ENCODE data around the gene COX6A2. TPM values are rescaled to one million over a fixed set of nuclear protein-coding genes. Genes with fewer than 3 reads are reported as not detected.

The COX6A2 gene
- total and polyA plus RNA-seq, 2 experiments from 2014 or later: 40.7 to 166 TPM

GRCh38 chr16:31471875-31472708 lies 43.9 kb upstream of the COX6A2 start, which contains the start of gene TGFB1I1:
Gene TGFB1I1, plus strand, starts transcription at chr16:31472152. Its CDS starts 37 bp downstream, at chr16:31472189.
- Histone ChIP-seq H3K27me3 (peaks cover 24% of the 10 kb centered on the region), H3K4me1 (ENCODE audit: low read depth) (peaks cover 7% of the 10 kb centered on the region), H3K4me3 (peak within 1 kb of the TSS; percentile 65), H3K36me3 (peaks cover 9% of the 10 kb centered on the region), H3K9me3 (ENCODE audit: low read depth) (no peaks in the 10 kb centered on the region), H3K27ac (peak within 1 kb of the TSS; percentile 62)
- peak; percentile 60 to 91 for DNase-seq (ENCODE audit: low read depth in 1 of 2, low spot score in 1 of 2)
- TF ChIP-seq CTCF (IDR thresholded peaks at IDR 0.05; ENCODE audit: low read depth, low read length): no peak

GRCh38 chr16:31471241-31471874 lies 43.2 kb upstream of the COX6A2 start:
- Histone ChIP-seq H3K27ac (peak overlapping the region; percentile 62), H3K9me3 (ENCODE audit: low read depth) (no peaks in the 10 kb centered on the region), H3K36me3 (peaks cover 13% of the 10 kb centered on the region), H3K4me3 (peak overlapping the region; percentile 65), H3K4me1 (ENCODE audit: low read depth) (peaks cover 7% of the 10 kb centered on the region), H3K27me3 (peaks cover 24% of the 10 kb centered on the region)
- no peak for TF ChIP-seq CTCF (IDR thresholded peaks at IDR 0.05; ENCODE audit: low read depth, low read length)
- peak in 1 of 2 donors; percentile 12 for DNase-seq (ENCODE audit: low read depth in 1 of 2, low spot score in 1 of 2)

GRCh38 chr16:31470615-31471014 lies 42.5 kb upstream of the COX6A2 start:
- Histone ChIP-seq H3K27ac (no peak overlapping the region), H3K4me3 (no peak overlapping the region)

GRCh38 chr16:31467858-31468257 lies 39.7 kb upstream of the COX6A2 start:
- peaks cover 9% of the 10 kb centered on the region for H3K36me3 ChIP-seq
- H3K27ac ChIP-seq: no peak overlapping the region
- peaks cover 7% of the 10 kb centered on the region for H3K4me1 ChIP-seq (ENCODE audit: low read depth)
- DNase-seq (ENCODE audit: low read depth in 1 of 2, low spot score in 1 of 2): no peak
- H3K4me3 ChIP-seq: no peak overlapping the region
- H3K27me3 ChIP-seq: no peaks in the 10 kb centered on the region
- TF ChIP-seq CTCF (IDR thresholded peaks at IDR 0.05; ENCODE audit: low read depth, low read length): no peak
- no peaks in the 10 kb centered on the region for H3K9me3 ChIP-seq (ENCODE audit: low read depth)

More at GRCh38 chr16:31470615-31471014, 42.5 kb upstream of the COX6A2 start:
- Histone ChIP-seq H3K4me1 (ENCODE audit: low read depth) (peaks cover 7% of the 10 kb centered on the region), H3K36me3 (peaks cover 14% of the 10 kb centered on the region), H3K27me3 (peaks cover 19% of the 10 kb centered on the region), H3K9me3 (ENCODE audit: low read depth) (no peaks in the 10 kb centered on the region)
- no peak for TF ChIP-seq CTCF (IDR thresholded peaks at IDR 0.05; ENCODE audit: low read depth, low read length)
- DNase-seq (ENCODE audit: low read depth in 1 of 2, low spot score in 1 of 2): no peak

- peak in 1 of 2 donors; percentile 65 for DNase-seq (ENCODE audit: low read depth in 1 of 2, low spot score in 1 of 2)
- no peak for TF ChIP-seq CTCF (IDR thresholded peaks at IDR 0.05; ENCODE audit: low read depth, low read length)
- no peaks in the 10 kb centered on the region for H3K9me3 ChIP-seq (ENCODE audit: low read depth)
These were observed 39.1 kb upstream of the COX6A2 start for GRCh38 chr16:31467151-31467773.

More at GRCh38 chr16:31467151-31467773, 39.1 kb upstream of the COX6A2 start:
- Histone ChIP-seq H3K36me3 (peaks cover 9% of the 10 kb centered on the region), H3K4me3 (no peak overlapping the region), H3K27me3 (no peaks in the 10 kb centered on the region), H3K27ac (no peak overlapping the region), H3K4me1 (ENCODE audit: low read depth) (peaks cover 7% of the 10 kb centered on the region)

Data from cardiac muscle cell (in vitro differentiated cells and primary cell).